IPS DF 6.9 (cell line): ENCODE data around the gene RPL32.
A peak's percentile ranks its signal among the peaks of the same experiment; 100 is the strongest.

Experiments used
- DNase-seq: peaks from one replicate; pipeline ENCODE4 v3.0.0-alpha.2; 2013; ENCODE audit warnings: low read depth, low spot score
- H3K27ac ChIP-seq: one replicate; pipeline ENCODE4 v1.5.1; 2013; ENCODE audit warnings: low read length, control low read depth
- H3K27me3 ChIP-seq: 2 replicates; pipeline ENCODE4 v1.6.1; 2013; ENCODE audit warnings: mild to moderate bottlenecking, low read length; ENCODE audit not compliant: control insufficient read depth, insufficient read depth
- H3K36me3 ChIP-seq: 2 replicates; pipeline ENCODE4 v1.6.1; 2013; ENCODE audit warnings: low read length; ENCODE audit not compliant: control insufficient read depth, insufficient read depth
- H3K4me1 ChIP-seq: 2 replicates; pipeline ENCODE4 v1.6.1; 2013; ENCODE audit warnings: low read length; ENCODE audit not compliant: control insufficient read depth, insufficient read depth
- H3K4me3 ChIP-seq: 2 replicates; pipeline ENCODE4 v1.5.1; 2013; ENCODE audit warnings: mild to moderate bottlenecking, low read length
- H3K9me3 ChIP-seq: 2 replicates; pipeline ENCODE4 v1.6.1; 2013; ENCODE audit warnings: low read length, inconsistent platforms; ENCODE audit not compliant: control insufficient read depth, insufficient read depth
- WGBS: extraction: QIAGEN DNeasy Blood & Tissue Kit; methylation state at CpG from one replicate; pipeline ENCODE4 v1.1.7; 2013; ENCODE audit warnings: mixed read lengths, missing lambda C conversion rate; ENCODE audit not compliant: insufficient read length, insufficient coverage; 5-methylcytosine and 5-hydroxymethylcytosine counted together

RPL32 gene

DNA sequence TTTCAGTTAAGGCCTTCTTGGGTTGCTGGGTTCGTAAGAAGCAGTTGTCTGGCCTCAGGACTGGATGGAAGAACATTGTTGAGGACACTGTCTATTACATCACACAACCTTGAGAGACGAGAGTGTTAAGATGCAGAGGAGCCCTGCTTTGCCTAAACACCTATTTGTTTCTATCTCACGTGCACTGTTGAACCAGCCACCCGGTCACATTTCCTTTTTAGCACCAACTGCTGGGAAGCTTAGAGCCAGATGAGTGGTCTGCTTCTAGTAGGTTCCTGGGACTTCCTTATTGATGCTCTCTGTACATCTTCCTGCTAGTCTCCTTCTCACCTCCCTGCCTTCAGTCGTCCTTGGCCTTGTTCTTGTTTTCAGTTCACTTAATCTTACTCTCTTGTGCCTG, 22.6 kb downstream of the RPL32 start:
- WGBS: no CpG with 5 or more reads among the region's 5 CpGs
- no peak for DNase-seq

DNA sequence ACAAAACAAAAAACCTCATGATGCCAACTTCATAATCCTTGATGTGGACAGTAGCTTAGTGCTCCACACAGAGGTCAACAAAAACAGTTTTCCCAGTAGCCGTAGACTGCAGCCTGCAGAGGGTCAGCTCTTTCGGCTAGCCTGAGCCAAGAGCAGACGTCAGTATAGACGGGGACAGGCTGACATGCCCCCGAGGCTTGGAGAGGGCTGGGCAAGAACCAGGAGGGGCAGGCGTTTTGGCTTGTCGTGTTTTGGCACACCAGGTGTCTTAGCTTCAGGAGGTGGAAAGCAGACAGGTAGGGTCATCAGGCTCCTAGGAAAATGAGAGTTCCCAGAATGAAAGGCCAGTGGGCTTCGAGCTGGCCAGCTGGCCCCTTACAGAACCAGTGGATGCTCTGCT, 23.1 kb downstream of the RPL32 start:
- Histone ChIP-seq H3K9me3 (no peaks in the 10 kb centered on the region), H3K36me3 (peaks cover 20% of the 10 kb centered on the region), H3K4me3 (no peak overlapping the region), H3K27me3 (no peaks in the 10 kb centered on the region), H3K27ac (no peak overlapping the region), H3K4me1 (no peaks in the 10 kb centered on the region; the same call in 1 of the 2 replicates)
- no peak for DNase-seq
- WGBS: no CpG with 5 or more reads among the region's 8 CpGs

More for the DNA sequence above, 22.6 kb downstream of the RPL32 start:
- Histone ChIP-seq H3K4me1 (no peaks in the 10 kb centered on the region; the same call in 1 of the 2 replicates), H3K36me3 (peaks cover 20% of the 10 kb centered on the region), H3K9me3 (no peaks in the 10 kb centered on the region), H3K27me3 (no peaks in the 10 kb centered on the region), H3K27ac (no peak overlapping the region), H3K4me3 (no peak overlapping the region)

DNA sequence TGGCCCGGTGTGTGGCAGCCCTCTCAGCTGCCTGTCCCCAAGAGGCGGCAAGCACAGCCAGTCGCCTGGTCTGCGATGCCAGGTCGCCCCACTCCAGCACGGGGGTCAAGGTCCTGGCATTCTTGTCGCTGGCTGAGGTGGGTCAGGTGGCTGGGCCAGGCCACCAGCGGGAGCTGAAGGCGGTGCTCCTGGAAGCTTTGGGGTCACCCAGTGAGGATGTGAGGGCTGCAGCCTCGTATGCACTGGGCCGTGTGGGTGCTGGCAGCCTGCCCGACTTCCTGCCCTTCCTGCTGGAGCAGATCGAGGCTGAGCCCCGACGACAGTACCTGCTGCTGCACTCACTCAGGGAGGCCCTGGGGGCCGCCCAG, 24.0 kb downstream of the RPL32 start:
- no peaks in the 10 kb centered on the region for H3K9me3 ChIP-seq
- WGBS: no CpG with 5 or more reads among the region's 16 CpGs
- H3K36me3 ChIP-seq: peaks cover 20% of the 10 kb centered on the region
- no peaks in the 10 kb centered on the region for H3K27me3 ChIP-seq
- H3K4me1 ChIP-seq: no peaks in the 10 kb centered on the region; the same call in 1 of the 2 replicates
- DNase-seq: no peak
- no peak overlapping the region for H3K4me3 ChIP-seq
- H3K27ac ChIP-seq: no peak overlapping the region

DNA sequence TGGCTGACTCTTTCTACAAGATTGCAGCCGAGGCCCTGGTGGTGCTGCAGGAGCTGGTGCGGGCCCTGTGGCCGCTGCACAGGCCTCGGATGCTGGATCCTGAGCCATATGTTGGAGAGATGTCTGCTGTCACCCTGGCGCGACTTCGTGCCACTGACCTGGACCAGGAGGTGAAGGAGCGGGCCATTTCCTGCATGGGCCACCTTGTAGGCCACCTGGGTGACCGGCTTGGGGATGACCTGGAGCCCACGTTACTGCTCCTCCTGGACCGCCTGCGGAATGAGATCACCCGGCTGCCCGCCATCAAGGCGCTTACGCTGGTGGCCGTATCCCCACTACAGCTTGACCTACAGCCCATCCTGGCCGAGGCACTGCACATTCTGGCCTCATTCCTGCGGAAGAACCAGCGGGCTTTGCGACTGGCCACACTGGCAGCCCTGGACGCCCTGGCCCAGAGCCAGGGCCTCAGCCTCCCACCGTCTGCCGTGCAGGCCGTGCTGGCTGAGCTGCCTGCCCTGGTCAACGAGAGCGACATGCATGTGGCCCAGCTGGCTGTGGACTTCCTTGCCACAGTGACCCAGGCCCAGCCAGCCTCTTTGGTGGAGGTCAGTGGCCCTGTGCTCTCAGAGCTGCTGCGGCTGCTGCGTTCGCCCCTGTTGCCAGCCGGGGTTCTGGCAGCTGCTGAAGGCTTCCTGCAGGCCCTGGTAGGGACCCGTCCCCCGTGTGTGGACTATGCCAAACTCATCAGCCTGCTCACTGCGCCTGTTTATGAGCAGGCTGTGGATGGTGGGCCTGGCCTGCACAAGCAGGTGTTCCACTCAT, 24.6 kb downstream of the RPL32 start:
- no peak overlapping the region for H3K4me3 ChIP-seq
- no peak for DNase-seq
- no peak overlapping the region for H3K27ac ChIP-seq
- no peaks in the 10 kb centered on the region for H3K27me3 ChIP-seq
- H3K9me3 ChIP-seq: no peaks in the 10 kb centered on the region
- WGBS: no CpG with 5 or more reads among the region's 34 CpGs
- H3K4me1 ChIP-seq: no peaks in the 10 kb centered on the region; the same call in 1 of the 2 replicates
- peaks cover 20% of the 10 kb centered on the region for H3K36me3 ChIP-seq

DNA sequence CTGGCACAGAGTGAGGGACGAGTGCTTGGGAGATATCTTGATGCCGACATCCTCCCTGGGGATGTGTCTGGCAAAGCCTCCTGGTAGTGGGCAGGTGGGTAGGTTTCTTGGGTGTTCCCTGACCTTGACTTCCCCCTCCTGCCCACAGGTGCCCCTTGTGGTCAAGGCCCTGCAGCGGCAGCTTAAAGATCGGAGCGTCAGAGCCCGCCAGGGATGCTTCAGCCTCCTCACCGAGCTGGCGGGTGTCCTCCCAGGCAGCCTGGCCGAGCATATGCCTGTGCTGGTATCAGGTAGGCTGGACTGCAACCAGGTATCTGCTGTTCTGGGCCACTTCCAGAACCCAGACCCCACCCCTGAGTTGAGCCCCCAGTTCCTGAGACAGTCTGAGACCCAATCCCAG, 25.6 kb downstream of the RPL32 start:
- peaks cover 20% of the 10 kb centered on the region for H3K36me3 ChIP-seq
- H3K4me3 ChIP-seq: no peak overlapping the region
- WGBS: no CpG with 5 or more reads among the region's 9 CpGs
- H3K27me3 ChIP-seq: no peaks in the 10 kb centered on the region
- H3K4me1 ChIP-seq: peaks cover 2% of the 10 kb centered on the region; the same call in 1 of the 2 replicates
- H3K9me3 ChIP-seq: no peaks in the 10 kb centered on the region
- no peak overlapping the region for H3K27ac ChIP-seq
- no peak for DNase-seq

DNA sequence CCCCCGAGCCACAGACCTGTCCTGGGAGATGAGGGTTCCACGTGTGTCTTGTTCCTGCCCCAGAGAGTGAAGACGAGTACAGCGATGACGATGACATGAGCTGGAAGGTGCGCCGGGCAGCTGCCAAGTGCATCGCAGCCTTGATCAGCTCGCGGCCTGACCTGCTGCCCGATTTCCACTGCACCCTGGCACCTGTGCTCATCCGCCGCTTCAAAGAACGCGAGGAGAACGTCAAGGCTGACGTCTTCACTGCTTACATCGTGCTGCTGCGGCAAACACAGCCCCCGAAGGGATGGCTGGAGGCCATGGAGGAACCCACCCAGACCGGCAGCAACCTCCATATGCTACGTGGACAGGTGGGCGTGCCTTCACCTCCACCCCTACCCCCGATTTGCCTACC, 26.3 kb downstream of the RPL32 start:
- no peak overlapping the region for H3K27ac ChIP-seq
- DNase-seq: no peak
- peaks cover 3% of the 10 kb centered on the region; the same call in 1 of the 2 replicates for H3K4me1 ChIP-seq
- peaks cover 20% of the 10 kb centered on the region for H3K36me3 ChIP-seq
- H3K9me3 ChIP-seq: no peaks in the 10 kb centered on the region
- no peaks in the 10 kb centered on the region for H3K27me3 ChIP-seq
- H3K4me3 ChIP-seq: no peak overlapping the region
- WGBS: no CpG with 5 or more reads among the region's 24 CpGs

DNA sequence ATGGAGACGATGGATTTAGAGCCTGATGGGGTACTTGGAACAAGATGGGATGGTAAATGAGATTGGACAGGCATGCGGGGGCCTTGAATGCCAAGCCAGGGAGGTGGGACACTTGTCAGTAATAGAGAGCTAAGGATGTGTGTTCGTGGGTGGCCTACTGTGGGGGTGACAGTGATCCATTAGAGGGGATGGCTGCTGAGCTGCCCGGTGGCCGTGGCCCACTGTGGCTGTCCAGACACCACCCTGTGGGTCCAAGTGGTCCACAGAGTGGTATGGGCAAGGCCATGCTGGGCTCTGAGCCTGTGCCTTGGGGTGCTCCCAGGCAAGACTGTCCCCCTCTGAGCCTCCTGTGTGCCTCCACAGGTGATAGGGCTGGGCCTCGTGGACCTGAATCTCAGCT, 27.4 kb downstream of the RPL32 start:
- Histone ChIP-seq H3K4me1 (peaks cover 3% of the 10 kb centered on the region; the same call in 1 of the 2 replicates), H3K9me3 (no peaks in the 10 kb centered on the region), H3K27ac (no peak overlapping the region), H3K36me3 (peaks cover 20% of the 10 kb centered on the region), H3K4me3 (no peak overlapping the region), H3K27me3 (no peaks in the 10 kb centered on the region)
- WGBS: no CpG with 5 or more reads among the region's 6 CpGs
- no peak for DNase-seq

DNA sequence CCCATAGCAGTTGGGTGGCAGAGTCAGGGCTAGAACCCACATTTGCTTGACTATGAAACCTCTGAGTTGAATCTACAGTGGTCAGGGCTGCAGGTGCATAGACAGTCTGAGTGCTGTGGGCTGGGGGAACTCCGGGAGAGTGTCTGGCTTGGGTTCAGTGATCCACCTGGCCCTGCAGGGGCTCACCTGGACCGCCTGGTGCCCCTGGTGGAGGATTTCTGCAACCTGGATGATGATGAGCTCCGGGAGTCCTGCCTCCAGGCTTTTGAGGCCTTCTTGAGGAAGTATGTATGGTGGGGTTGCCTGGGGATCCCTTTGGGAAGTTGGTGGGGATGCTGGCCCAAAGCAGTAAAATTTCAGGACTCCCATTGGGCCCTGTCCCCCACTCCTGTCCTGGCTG, 28.6 kb downstream of the RPL32 start:
- no peak overlapping the region for H3K4me3 ChIP-seq
- peaks cover 20% of the 10 kb centered on the region for H3K36me3 ChIP-seq
- H3K27me3 ChIP-seq: no peaks in the 10 kb centered on the region
- DNase-seq: no peak
- H3K27ac ChIP-seq: no peak overlapping the region
- H3K9me3 ChIP-seq: no peaks in the 10 kb centered on the region
- peaks cover 3% of the 10 kb centered on the region; the same call in 1 of the 2 replicates for H3K4me1 ChIP-seq
- WGBS: no CpG with 5 or more reads among the region's 3 CpGs

DNA sequence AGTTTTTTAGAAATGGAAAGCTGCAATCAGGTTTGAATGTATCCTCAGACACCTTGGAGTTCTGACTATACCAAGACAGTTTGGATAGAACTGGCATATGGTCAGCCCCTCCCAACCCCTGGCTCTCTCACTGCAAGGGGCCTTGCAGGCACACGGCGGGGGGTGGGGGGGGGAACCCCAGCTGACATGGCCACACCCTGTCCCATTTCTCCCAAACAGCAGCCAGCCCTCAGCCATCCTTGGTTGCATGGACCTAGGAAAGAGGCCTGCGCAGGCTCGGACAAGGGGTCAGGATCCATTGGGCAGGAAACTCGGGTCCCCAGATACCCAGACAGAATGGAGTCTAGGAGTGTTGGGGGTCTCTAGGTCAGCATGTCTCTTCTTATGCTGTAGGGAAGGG, 30.4 kb downstream of the RPL32 start:
- no CpG with 5 or more reads among the region's 5 CpGs for WGBS
- H3K9me3 ChIP-seq: no peaks in the 10 kb centered on the region
- H3K36me3 ChIP-seq: peaks cover 3% of the 10 kb centered on the region; the same call in 1 of the 2 replicates
- H3K27ac ChIP-seq: no peak overlapping the region
- peaks cover 3% of the 10 kb centered on the region; the same call in 1 of the 2 replicates for H3K4me1 ChIP-seq
- no peak overlapping the region for H3K4me3 ChIP-seq
- no peak for DNase-seq
- no peaks in the 10 kb centered on the region for H3K27me3 ChIP-seq

DNA sequence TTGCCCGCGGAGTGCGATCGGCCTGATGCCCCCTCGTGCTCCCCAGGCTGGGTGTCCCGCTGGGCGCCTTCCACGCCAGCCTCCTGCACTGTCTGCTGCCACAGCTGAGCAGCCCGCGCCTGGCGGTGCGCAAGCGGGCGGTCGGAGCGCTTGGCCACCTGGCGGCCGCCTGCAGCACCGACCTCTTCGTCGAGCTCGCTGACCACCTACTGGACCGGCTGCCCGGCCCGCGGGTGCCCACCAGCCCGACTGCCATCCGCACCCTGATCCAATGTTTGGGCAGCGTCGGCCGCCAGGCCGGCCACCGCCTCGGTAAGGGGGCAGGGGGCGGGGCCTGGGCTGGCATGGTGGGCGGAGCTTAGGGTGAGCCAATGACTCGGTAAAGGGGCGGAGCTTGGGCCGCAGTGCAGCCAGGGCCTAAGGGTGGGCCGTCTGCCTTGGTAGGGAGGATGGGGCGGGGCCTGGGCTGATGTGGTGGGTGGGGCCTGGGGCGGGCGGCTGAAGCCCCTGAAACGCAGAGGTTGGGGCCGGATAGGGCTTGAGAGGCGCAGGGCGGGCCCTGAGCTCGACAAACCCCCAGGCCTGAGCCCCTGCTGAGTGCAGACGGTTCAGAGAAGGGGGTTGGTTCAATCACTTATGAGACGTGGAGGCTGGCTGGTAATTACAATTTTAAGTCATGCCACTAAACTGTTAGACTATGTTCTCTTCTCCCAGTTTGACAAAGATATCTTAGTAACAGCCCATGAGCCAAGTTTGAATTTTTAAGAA, 31.2 kb downstream of the RPL32 start:
- Histone ChIP-seq H3K4me3 (peak overlapping the region; percentile 45; the same call in 1 of the 2 replicates), H3K36me3 (peaks cover 3% of the 10 kb centered on the region; the same call in 1 of the 2 replicates), H3K27ac (no peak overlapping the region), H3K9me3 (no peaks in the 10 kb centered on the region), H3K4me1 (peaks cover 3% of the 10 kb centered on the region; the same call in 1 of the 2 replicates), H3K27me3 (no peaks in the 10 kb centered on the region)
- DNase-seq: peak; percentile 75
- no CpG with 5 or more reads among the region's 50 CpGs for WGBS
